ENCODE results near the gene FAM50B. TPM values are rescaled to one million over a fixed set of nuclear protein-coding genes. Genes with fewer than 3 reads are reported as not detected.

The FAM50B gene, protein sequence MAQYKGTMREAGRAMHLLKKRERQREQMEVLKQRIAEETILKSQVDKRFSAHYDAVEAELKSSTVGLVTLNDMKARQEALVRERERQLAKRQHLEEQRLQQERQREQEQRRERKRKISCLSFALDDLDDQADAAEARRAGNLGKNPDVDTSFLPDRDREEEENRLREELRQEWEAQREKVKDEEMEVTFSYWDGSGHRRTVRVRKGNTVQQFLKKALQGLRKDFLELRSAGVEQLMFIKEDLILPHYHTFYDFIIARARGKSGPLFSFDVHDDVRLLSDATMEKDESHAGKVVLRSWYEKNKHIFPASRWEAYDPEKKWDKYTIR
- total RNA-seq = 10 to 100 TPM in 1 of 6 experiments, 1 to 10 TPM in 5; 3.6 to 11.1 (median 8.5) TPM
- long read RNA-seq, transcript FAM50B-203 (2 exons, 1,643 nt) = major isoform, 16 of 17 reads
- long read RNA-seq, partial matches to known transcripts = 0 of 17 reads
- long read RNA-seq, other reads (novel, unspliced or antisense) = 0 of 17 reads

DNA sequence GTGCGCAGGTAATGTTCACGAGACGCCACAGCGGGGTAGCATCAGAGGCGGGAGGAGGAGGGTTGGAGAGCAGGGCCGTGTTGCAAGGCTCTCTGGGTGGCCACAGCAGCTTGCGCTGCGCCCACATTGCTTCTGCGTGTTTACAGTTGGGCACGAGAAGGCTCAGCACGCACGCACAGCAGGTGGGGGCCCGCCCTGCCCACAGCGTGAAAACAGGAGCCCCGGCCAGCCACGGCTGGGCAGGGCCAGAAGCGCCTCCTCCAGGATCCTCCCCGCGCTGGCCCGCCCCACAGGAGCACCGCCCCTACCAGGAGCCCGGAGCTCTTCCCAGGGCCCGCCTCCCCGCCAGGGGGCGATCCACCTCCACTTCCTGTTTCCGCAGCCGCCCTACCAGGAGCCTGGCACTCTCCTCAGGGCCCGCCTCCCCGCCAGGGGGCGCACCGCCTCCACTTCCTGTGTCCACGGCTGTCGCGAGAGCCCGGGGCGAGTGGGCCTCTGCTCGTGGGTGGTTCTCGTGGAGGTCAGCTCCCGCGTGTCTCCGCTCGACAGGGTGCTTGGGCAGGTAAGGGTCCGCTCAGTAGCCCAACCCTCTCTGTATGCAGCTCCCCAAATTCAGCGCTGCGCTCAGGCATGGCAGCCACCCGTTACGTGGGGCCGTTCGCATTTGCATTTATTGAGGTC lies at the start of gene FAM50B:
FAM50B (plus strand) TSS at position 449 of the 681 bp plus-strand sequence. CDS start 439 bp downstream, outside the sequence.
- DNase-seq = peak; percentile 91 to 96 (median 95)
- no peaks in the 10 kb centered on the region for H3K27me3 ChIP-seq
- H3K36me3 ChIP-seq = no peaks in the 10 kb centered on the region
- 63% methylated on average over 5 of the region's 49 CpGs for WGBS (ENCODE audit: insufficient coverage, low coverage, low lambda C conversion rate, missing lambda C conversion rate)
- no peaks in the 10 kb centered on the region for H3K9me3 ChIP-seq
- TF ChIP-seq, protein P1, sequence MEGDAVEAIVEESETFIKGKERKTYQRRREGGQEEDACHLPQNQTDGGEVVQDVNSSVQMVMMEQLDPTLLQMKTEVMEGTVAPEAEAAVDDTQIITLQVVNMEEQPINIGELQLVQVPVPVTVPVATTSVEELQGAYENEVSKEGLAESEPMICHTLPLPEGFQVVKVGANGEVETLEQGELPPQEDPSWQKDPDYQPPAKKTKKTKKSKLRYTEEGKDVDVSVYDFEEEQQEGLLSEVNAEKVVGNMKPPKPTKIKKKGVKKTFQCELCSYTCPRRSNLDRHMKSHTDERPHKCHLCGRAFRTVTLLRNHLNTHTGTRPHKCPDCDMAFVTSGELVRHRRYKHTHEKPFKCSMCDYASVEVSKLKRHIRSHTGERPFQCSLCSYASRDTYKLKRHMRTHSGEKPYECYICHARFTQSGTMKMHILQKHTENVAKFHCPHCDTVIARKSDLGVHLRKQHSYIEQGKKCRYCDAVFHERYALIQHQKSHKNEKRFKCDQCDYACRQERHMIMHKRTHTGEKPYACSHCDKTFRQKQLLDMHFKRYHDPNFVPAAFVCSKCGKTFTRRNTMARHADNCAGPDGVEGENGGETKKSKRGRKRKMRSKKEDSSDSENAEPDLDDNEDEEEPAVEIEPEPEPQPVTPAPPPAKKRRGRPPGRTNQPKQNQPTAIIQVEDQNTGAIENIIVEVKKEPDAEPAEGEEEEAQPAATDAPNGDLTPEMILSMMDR (IDR thresholded peaks at IDR 0.05) = peak; percentile 88 to 99 (median 97)
- peak; percentile 69 for TF ChIP-seq POLR2A (IDR thresholded peaks at IDR 0.05)
- H3K4me3 ChIP-seq = peak within 1 kb of the TSS; percentile 35 to 54 (median 40)
- H3K27ac ChIP-seq = peak within 1 kb of the TSS; percentile 72 to 83 (median 79)
- peaks cover 0 to 33% (median 12%) of the 10 kb centered on the region in 4 donors for H3K4me1 ChIP-seq
- intact Hi-C loops (cut with DNase I) = no loop called here
- peak; percentile 90 to 97 (median 92) for ATAC-seq

DNA sequence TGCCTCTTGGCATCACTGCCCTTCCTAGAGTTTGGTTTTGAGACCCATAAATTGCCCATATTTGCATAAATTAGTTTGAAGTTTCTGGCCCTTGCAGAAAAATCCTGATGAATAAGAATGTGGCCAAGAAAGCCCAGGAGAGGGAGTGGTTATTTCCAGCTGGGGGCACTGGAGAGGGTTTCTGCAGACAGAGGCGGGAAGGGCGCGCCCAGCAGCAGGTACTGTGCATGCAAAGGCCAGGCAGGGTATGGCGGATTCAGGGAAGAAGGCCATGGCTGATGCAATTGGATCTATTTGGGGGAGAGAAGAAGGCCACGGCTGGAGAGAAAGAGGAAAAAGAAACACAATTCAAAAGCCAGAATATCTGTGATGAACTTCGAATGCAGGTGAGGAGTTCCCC lies 49.5 kb upstream of the FAM50B start:
- intact Hi-C loops (cut with DNase I) = no loop called here
- no peak for DNase-seq
- H3K36me3 ChIP-seq = no peaks in the 10 kb centered on the region

DNA sequence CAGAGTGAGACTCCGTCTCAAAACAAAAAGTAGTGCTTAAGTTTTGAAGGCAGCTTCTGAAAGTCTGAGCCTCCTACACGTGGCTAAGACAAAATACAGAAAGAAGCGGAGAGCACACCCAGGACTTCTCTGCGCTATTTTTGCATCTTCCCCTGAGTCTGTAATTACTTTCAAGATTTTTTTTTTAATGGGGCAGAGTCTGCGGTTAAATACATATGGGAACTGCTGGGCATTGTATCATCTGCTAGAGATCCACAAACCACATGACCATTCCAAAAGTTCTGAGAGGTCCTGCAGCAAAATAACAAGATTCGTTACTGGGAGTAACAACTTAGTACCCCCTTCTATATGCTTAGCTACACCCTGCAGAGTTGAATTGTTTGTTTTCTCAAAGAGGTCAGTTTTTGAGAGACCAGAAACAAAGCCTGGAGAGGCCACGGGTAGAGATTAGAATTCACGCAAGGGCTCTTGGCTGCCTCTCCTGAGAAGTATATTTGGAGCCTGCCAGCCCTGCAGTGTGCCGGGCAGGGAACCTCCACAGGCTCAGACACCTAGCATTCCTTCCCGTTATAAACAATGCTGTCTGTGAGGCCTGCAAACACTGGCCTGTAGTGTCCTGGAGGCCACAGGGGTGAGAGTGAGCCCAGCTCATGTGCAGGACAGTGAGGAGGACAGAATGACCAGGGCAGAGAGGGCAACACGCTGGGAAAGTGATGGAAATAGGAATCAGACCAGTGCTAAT lies 48.2 kb upstream of the FAM50B start:
- Histone ChIP-seq H3K4me1 (peaks cover 3 to 12% (median 7%) of the 10 kb centered on the region in 4 donors), H3K4me3 (no peak overlapping the region), H3K27ac (no peak overlapping the region), H3K9me3 (no peaks in the 10 kb centered on the region), H3K36me3 (no peaks in the 10 kb centered on the region), H3K27me3 (no peaks in the 10 kb centered on the region)
- whole genome bisulfite sequencing (ENCODE audit: insufficient coverage, low coverage, low lambda C conversion rate, missing lambda C conversion rate) = 76% methylated on average over 10 of the region's 11 CpGs
- DNase-seq = no peak
- no peak for TF ChIP-seq POLR2A (IDR thresholded peaks at IDR 0.05)
- TF ChIP-seq, protein P1 (IDR thresholded peaks at IDR 0.05) = no peak
- intact Hi-C loops (cut with DNase I) = no loop called here
- no peak for ATAC-seq

More for the DNA sequence above, 49.5 kb upstream of the FAM50B start:
- no peak overlapping the region for H3K27ac ChIP-seq
- 76% methylated on average over 6 of the region's 6 CpGs for WGBS (ENCODE audit: insufficient coverage, low coverage, low lambda C conversion rate, missing lambda C conversion rate)
- TF ChIP-seq POLR2A (IDR thresholded peaks at IDR 0.05) = no peak
- TF ChIP-seq, protein P1 (IDR thresholded peaks at IDR 0.05) = no peak
- H3K4me3 ChIP-seq = no peak overlapping the region
- ATAC-seq = no peak
- H3K9me3 ChIP-seq = no peaks in the 10 kb centered on the region
- peaks cover 3 to 11% (median 6%) of the 10 kb centered on the region in 4 donors for H3K4me1 ChIP-seq
- H3K27me3 ChIP-seq = no peaks in the 10 kb centered on the region

DNA sequence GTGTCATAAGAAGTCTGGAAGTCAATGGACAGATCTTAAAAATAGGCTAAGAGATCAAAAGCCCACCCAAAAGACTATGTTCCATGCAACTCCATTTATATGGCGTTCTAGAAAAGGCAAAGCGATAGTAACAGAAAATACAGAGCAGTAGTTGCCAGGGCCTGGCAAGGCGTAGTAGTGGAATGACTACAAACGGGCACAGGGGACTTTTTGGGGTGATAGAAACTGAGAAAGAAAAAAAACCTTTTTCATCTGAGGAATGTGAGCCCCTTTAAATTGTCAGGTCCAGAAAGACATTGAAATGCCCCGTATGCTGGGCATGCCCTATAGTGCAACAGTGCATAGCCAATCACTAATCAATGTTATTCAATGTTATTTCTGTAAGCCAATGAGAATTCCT lies 47.2 kb upstream of the FAM50B start:
- WGBS (ENCODE audit: insufficient coverage, low coverage, low lambda C conversion rate, missing lambda C conversion rate) = 90% methylated on average over 5 of the region's 5 CpGs
- Histone ChIP-seq H3K36me3 (no peaks in the 10 kb centered on the region), H3K27ac (no peak overlapping the region), H3K4me1 (peaks cover 3 to 17% (median 10%) of the 10 kb centered on the region in 4 donors), H3K4me3 (no peak overlapping the region), H3K27me3 (no peaks in the 10 kb centered on the region), H3K9me3 (no peaks in the 10 kb centered on the region)
- TF ChIP-seq, protein P1 (IDR thresholded peaks at IDR 0.05) = no peak
- no peak for TF ChIP-seq POLR2A (IDR thresholded peaks at IDR 0.05)
- intact Hi-C loops (cut with DNase I) = no loop called here
- DNase-seq (no peak), ATAC-seq (no peak)

Measured in right lobe of liver (tissue), 6 donors.